GM21619 (cell line): ENCODE data around the gene CASQ2.

Source experiments
- ATAC-seq: cut with Tn5 transposase; IDR thresholded peaks from one replicate; pipeline ENCODE4 v1.9.1; 2021; ENCODE audit not compliant: unreplicated experiment

The CASQ2 gene

GRCh38 chr1:115732316-115732715 is 36.2 kb downstream of the CASQ2 start:
- no peak for ATAC-seq

GRCh38 chr1:115729756-115730155 is 38.8 kb downstream of the CASQ2 start:
- peak; percentile 84 for ATAC-seq

GRCh38 chr1:115728341-115728740 is 40.2 kb downstream of the CASQ2 start:
- no peak for ATAC-seq

GRCh38 chr1:115727706-115728249 is 40.7 kb downstream of the CASQ2 start:
- ATAC-seq: no peak

DNA sequence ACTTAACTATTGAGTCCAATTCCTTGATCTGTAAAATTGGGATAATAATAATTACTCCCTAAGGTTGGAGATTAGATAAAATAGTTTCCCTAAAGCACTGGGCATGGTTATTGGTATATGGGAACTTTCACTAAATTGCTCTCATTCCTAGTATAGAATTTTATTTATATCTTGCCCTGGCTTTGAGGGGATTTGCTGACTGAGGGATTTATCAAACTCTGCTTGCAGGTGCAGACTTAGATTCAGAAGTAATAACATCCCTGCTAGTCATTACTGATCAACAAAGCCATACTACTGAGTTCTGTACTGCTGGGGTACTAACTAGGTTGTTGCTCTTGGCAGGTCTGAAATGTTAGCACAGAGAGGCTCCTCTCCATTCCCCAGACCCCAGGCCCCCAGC is 41.9 kb downstream of the CASQ2 start:
- ATAC-seq: no peak

DNA sequence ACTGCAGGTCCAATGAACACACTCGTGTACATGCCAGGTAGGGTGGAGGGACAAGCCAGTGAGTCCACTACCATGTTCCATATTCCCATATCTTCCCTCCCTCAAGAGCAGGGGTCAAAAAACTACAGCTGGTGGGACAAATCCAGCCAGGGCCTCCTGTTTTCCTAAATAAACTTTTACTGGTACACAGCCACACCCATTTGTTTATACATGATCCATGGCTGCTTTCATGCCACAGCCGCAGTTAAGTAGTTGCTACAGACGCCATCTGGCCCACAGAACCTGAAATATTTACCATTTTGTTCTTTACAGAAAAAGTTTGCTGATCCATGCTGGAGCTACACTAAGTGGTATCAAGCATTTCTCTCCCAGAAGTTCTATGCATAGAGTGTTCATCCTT is 42.4 kb downstream of the CASQ2 start:
- ATAC-seq: no peak

DNA sequence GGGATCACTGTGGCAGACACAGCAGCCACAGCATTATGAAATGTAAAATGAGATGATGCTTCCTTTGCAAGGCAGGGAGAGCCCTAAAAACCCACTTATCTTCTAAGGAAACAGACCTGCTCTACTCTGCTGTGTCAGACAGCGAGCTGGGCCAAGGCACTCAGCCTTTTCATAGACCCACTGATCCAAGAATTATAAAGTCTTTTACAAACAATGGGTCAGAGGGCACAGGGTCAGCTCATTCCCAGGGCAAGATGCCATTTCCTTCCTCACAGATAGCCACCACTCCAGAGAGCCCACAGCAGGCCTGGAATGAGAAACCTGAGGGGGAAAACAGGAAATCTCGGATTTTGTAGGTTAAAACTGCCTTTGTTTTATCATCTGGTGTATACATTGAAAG is 42.9 kb downstream of the CASQ2 start:
- ATAC-seq: no peak

GRCh38 chr1:115723756-115724155 is 44.8 kb downstream of the CASQ2 start:
- no peak for ATAC-seq

DNA sequence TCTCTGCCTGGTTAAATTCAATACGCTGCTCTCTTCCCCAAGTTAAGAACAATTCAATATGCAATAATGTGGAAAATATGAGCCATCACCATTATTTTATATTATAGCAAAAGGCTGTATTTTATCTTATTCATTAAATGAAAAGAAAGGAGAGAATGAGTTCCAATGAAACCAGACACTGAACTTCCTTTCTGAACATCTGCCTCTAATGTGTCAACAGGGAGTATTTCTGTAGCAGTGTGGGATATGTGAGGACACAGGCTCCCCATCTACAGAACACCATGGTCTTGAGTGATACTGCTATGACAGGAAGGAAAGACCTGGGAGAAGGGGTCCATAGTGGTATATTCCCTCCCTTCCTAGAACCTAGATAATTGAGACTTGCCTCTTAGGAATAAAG is 46.3 kb downstream of the CASQ2 start:
- ATAC-seq: no peak

GRCh38 chr1:115719285-115719684 is 49.2 kb downstream of the CASQ2 start:
- no peak for ATAC-seq

- ATAC-seq: no peak
Observed at GRCh38 chr1:115718011-115718754, 50.3 kb downstream of the CASQ2 start.

DNA sequence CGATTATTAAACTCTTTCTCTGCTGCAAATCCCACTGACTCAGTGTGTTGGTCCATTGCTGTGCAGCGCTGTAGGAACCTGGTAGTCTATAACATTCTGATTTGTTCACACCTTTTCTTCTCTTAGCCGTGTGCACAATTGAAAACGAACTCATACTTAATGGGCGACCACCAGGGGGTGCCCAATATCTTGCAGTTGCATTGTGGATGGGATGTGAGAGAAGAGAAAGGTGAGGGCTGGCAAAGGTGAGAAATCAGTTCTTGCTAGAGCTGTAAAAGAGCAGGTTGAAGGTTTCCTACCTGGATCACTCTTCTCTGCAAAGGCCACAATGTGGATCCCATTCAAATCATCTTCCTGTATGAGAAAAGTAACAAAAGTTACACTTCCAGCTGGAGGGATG is 51.0 kb downstream of the CASQ2 start:
- no peak for ATAC-seq

DNA sequence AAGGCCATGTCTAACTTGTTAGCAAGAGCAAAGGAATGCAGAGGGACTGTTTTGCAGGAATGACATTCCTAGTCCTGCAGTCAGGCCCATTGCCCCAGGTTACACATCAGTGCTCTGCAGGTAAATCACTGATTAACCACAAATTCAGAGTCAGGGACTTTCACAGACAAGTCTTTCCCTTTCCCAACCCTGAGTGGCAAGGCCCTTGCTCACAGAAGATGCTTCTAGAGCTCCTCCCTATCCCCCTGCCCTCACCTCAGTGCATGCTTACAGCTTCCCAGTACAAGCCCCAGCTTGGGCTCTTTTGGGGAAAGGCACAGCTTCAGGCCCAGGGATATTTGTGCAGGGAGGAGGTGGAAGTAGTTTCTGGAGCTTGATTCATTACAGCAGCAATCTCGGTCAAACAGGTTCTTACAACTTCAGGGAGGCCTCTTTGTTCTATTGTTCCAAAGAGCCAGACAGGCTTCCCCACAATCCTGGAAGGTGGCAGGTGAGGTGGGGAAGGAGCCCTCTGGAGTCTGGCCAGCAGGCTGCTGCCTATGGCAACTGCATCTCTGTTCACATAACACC is 53.9 kb downstream of the CASQ2 start:
- no peak for ATAC-seq

DNA sequence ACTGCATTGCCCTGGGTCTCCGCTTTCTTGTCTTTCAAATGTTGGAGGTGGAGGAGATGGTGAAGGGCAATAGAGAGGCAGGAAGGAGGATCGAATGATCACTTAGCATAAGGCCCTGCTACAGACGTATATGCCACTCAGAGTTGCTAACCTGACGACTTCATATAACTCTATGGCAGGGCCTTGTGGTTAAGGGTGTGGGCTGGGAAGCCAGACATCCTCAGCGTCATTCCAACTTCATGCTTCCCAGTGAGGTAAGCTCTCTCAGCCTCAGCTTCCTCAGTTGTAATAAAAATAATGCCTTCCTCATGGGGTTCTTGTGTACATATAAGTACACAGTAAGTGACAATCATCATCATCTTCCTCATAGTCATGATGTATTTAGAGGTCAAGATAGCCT is 54.6 kb downstream of the CASQ2 start:
- no peak for ATAC-seq

GRCh38 chr1:115712911-115713609 is 55.5 kb downstream of the CASQ2 start:
- ATAC-seq: no peak

- ATAC-seq: no peak
Observed at GRCh38 chr1:115710859-115711624, 57.5 kb downstream of the CASQ2 start.

- ATAC-seq: peak; percentile 54
Observed at GRCh38 chr1:115706587-115707425, 61.7 kb downstream of the CASQ2 start.

- no peak for ATAC-seq
Observed at GRCh38 chr1:115705963-115706362, 62.6 kb downstream of the CASQ2 start.

- ATAC-seq: no peak
Observed at GRCh38 chr1:115705085-115705951, 63.2 kb downstream of the CASQ2 start.
